NB4 (cell line): Measurements from ENCODE around the gene ZBTB7C.

Experiments used
- POLR2A ChIP-seq: IDR thresholded peaks from 2 replicates; pipeline ENCODE4 v1.6.1; 2011; ENCODE audit warnings: mild to moderate bottlenecking; ENCODE audit not compliant: insufficient read length; ENCODE audit errors: extremely low read depth
- TF ChIP-seq, protein P1 (sequence below): IDR thresholded peaks from one replicate; pipeline ENCODE4 v1.5.1; 2012; ENCODE audit warnings: low read depth, low read length
- TF ChIP-seq, protein P2 (sequence below): IDR thresholded peaks from 2 replicates; pipeline ENCODE4 v1.6.1; 2011; ENCODE audit warnings: low read depth, low read length

DNA sequence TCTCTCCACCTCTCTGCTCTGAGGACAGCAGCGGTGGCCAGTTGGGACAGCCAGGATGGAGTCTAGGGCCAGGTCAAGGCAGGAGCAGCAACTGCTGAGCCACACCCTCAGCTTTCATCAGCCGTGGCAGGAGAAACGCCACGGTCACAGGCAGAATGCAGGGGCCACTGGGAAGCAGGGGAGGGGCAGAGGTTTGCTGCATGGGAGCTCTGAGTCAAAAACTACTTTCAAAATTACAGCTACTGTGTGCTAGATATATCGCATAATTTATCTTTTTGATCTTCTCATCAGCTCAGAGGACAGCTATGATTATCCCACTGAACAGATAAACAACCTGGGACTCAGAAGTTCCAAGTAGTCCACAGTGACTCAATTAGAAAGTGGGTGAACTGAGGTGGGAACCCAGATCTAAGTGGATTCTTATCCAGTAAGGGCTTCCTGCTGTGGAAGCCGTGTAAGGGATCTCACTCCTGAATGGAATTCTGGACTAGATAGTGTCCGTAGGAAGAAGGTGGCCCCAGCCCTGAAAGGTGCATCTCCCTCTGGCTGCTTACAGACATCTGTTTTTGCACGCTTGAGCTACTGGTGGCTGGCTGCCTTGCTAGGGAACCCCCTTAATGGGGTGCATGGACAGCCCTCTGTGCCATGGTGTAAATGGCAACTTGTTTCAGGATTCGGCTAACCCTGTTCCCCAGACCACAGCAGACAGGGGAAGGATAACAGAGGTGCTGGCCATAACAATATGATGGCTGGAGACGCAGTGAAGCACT is 284.1 kb downstream of the ZBTB7C start:
- TF ChIP-seq, protein P1, sequence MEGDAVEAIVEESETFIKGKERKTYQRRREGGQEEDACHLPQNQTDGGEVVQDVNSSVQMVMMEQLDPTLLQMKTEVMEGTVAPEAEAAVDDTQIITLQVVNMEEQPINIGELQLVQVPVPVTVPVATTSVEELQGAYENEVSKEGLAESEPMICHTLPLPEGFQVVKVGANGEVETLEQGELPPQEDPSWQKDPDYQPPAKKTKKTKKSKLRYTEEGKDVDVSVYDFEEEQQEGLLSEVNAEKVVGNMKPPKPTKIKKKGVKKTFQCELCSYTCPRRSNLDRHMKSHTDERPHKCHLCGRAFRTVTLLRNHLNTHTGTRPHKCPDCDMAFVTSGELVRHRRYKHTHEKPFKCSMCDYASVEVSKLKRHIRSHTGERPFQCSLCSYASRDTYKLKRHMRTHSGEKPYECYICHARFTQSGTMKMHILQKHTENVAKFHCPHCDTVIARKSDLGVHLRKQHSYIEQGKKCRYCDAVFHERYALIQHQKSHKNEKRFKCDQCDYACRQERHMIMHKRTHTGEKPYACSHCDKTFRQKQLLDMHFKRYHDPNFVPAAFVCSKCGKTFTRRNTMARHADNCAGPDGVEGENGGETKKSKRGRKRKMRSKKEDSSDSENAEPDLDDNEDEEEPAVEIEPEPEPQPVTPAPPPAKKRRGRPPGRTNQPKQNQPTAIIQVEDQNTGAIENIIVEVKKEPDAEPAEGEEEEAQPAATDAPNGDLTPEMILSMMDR, result no peak
- no peak for TF ChIP-seq POLR2A
- TF ChIP-seq, protein P2, sequence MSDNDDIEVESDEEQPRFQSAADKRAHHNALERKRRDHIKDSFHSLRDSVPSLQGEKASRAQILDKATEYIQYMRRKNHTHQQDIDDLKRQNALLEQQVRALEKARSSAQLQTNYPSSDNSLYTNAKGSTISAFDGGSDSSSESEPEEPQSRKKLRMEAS, result no peak
